ENCODE measurements around the gene NMBR.
"Not testable (repeated sequence)": the region's sequence is repeated elsewhere in the genome, so short reads cannot be mapped to it uniquely, and the experiment has no call there.

The NMBR gene

DNA sequence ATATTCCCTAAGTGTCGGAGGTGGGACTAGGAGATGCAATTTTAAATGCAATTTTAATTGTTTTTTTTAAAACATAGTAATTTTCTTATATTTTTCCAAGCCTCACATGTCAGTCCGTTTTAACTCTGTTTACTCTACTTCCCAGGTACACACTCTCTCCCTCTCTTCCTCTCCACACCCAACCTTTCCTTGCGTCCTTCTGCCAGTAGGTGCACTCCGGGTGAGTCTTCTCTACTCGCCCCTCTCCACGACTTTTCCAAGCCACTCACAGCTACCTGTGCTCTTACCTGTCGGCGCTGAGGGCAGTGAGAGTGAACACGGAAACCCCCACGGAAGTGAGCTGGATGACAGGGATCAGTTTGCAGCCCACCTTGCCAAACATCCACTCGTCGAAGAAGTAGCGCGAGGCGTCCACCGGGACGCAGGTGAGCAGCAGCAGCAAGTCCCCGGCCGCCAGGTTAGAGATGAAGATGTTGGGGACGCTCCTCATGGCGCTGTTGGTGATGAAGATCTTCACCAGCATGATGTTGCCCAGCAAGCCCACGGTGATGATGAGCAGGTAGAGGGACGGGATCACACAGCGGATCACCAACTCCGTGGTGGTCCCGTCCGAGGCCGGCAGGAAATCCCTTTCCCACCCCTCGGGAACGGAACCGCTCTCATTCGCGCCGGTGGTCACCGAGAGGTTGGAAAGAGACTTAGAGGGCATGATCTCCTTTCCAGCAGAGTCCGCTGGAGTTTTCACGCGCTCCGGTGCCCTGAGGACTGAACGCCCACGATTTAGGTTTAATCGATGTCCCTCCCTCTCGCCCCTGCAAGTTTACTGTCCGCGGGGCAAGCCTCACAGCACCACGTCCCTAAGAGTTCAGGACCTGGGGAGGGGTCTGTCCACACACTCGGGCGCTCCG is 58.7 kb downstream of the NMBR start:
- TF ChIP-seq POLR2A (IDR thresholded peaks at IDR 0.05; ENCODE audit: extremely low read depth, insufficient read length) (no peak), MYC (IDR thresholded peaks at IDR 0.05; ENCODE audit: low read depth, low read length) (no peak), MAX (IDR thresholded peaks at IDR 0.05; ENCODE audit: low read depth, low read length) (no peak)
- no peak for DNase-seq (ENCODE audit: low read depth)
- H3K4me3 ChIP-seq (ENCODE audit: low read depth, low read length), result no peak overlapping the region

DNA sequence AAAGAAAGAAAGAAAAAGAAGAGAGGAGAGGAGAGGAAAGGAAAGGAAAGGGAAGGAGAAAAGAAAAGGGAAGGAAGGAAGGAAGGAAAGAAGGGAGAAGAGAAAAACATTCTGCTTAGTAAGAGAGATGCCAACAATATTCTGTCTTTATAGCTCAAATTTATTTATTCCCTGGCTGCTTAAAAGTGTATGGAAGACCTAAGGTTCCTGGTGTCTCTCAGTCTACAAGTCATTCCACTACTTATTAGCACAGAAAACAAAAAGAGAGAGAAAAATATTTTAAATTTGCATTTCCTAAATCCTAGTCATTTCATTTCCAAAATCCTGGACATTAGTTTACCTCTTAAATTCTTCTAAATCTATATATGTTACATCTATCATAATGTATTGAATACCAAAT is 67.8 kb downstream of the NMBR start:
- H3K4me3 ChIP-seq (ENCODE audit: low read depth, low read length), result no peak overlapping the region
- no peak for DNase-seq (ENCODE audit: low read depth)
- TF ChIP-seq MYC (IDR thresholded peaks at IDR 0.05; ENCODE audit: low read depth, low read length), result no peak
- TF ChIP-seq POLR2A (IDR thresholded peaks at IDR 0.05; ENCODE audit: extremely low read depth, insufficient read length), result no peak
- no peak for TF ChIP-seq CTCF (IDR thresholded peaks at IDR 0.05; ENCODE audit: low read depth, low read length)

GRCh38 chr6:142075516-142076101 is 71.3 kb downstream of the NMBR start:
- no peak for DNase-seq (ENCODE audit: low read depth)
- H3K4me3 ChIP-seq (ENCODE audit: low read depth, low read length), result no peak overlapping the region
- TF ChIP-seq POLR2A (IDR thresholded peaks at IDR 0.05; ENCODE audit: extremely low read depth, insufficient read length) (no peak), CTCF (IDR thresholded peaks at IDR 0.05; ENCODE audit: low read depth, low read length) (no peak), MAX (IDR thresholded peaks at IDR 0.05; ENCODE audit: low read depth, low read length) (no peak), MYC (IDR thresholded peaks at IDR 0.05; ENCODE audit: low read depth, low read length) (no peak)

DNA sequence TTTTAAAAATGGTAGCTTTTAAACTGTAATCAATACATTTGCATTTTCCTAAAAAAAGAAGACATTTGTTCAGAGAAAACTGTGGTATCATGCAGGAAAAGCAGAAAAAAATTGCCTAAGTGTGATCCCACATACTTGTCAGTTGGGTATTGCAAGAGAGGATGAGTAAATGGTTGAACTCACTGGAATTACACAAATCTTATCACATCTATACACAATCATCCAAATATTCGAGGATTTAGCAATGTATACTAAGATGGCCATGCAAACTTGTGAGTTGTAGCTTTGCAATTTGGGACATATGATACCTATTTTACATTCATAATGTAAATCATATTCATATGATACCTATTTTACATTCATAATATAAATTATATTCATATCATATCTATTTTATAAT is 72.4 kb downstream of the NMBR start:
- TF ChIP-seq MYC (IDR thresholded peaks at IDR 0.05; ENCODE audit: low read depth, low read length) (no peak), POLR2A (IDR thresholded peaks at IDR 0.05; ENCODE audit: extremely low read depth, insufficient read length) (no peak), CTCF (IDR thresholded peaks at IDR 0.05; ENCODE audit: low read depth, low read length) (no peak), MAX (IDR thresholded peaks at IDR 0.05; ENCODE audit: low read depth, low read length) (no peak)
- no peak overlapping the region for H3K4me3 ChIP-seq (ENCODE audit: low read depth, low read length)
- DNase-seq (ENCODE audit: low read depth), result no peak

GRCh38 chr6:142071981-142072380 is 74.9 kb downstream of the NMBR start:
- peak; percentile 31 for TF ChIP-seq CTCF (IDR thresholded peaks at IDR 0.05; ENCODE audit: low read depth, low read length)
- no peak for TF ChIP-seq POLR2A (IDR thresholded peaks at IDR 0.05; ENCODE audit: extremely low read depth, insufficient read length)
- no peak for TF ChIP-seq MAX (IDR thresholded peaks at IDR 0.05; ENCODE audit: low read depth, low read length)
- no peak overlapping the region for H3K4me3 ChIP-seq (ENCODE audit: low read depth, low read length)
- DNase-seq (ENCODE audit: low read depth), result peak; percentile 11

GRCh38 chr6:142068416-142068815 is 78.5 kb downstream of the NMBR start:
- DNase-seq (ENCODE audit: low read depth), result no peak
- H3K4me3 ChIP-seq (ENCODE audit: low read depth, low read length), result no peak overlapping the region
- TF ChIP-seq CTCF (IDR thresholded peaks at IDR 0.05; ENCODE audit: low read depth, low read length) (no peak), MAX (IDR thresholded peaks at IDR 0.05; ENCODE audit: low read depth, low read length) (no peak), POLR2A (IDR thresholded peaks at IDR 0.05; ENCODE audit: extremely low read depth, insufficient read length) (no peak), MYC (IDR thresholded peaks at IDR 0.05; ENCODE audit: low read depth, low read length) (no peak)

- H3K4me3 ChIP-seq (ENCODE audit: low read depth, low read length); DNase-seq (ENCODE audit: low read depth): not testable (repeated sequence)
Observed at GRCh38 chr6:142062861-142063260, 84.1 kb downstream of the NMBR start.

Data from NB4 (cell line).